A549 (cell line): ENCODE results near the gene TEAD3. TPM values are rescaled to one million over a fixed set of nuclear protein-coding genes. Genes with fewer than 3 reads are reported as not detected.

Experiments
- ATAC-seq, 2 experiments: fragments of 200-7000 bp in 1 of 2; fragments of >200 bp in 1 of 2; cut with Nextera tagmentation in 1 of 2; cut with Tn5 transposase in 1 of 2; 3 replicates each; pipeline versions ENCODE4 v1.8.0 to v1.9.1; 2018 to 2020; ENCODE audit warnings: mild to moderate bottlenecking in 1 of 2, moderate library complexity in 1 of 2
- CTCF ChIA-PET: fragments of 300-600 bp; sonication (Branson Sonifier 250); formaldehyde crosslinking; extraction: SDS; loops from one replicate; lab custom pipeline; 2021; ENCODE audit warnings: antibody characterized with exemption, inconsistent platforms; lab: Yijun Ruan, JAX
- POLR2A ChIA-PET: fragments of 350-600 bp; formaldehyde crosslinking; extraction: SDS; loops from one replicate; lab custom pipeline; 2021; ENCODE audit warnings: antibody characterized with exemption, inconsistent platforms; lab: Yijun Ruan, JAX
- DNase-seq, 2 experiments: peaks; one replicate each; pipeline versions ENCODE4 v3.0.0 to v3.0.0-alpha.2; 2011 to 2016; ENCODE audit warnings: low read depth in 1 of 2, low spot score in 1 of 2
- FAIRE-seq: peaks from 2 replicates; lab custom pipeline; 2011; peaks lifted over from hg19 to GRCh38; lab: Jason Lieb, UNC
- H3K27ac ChIP-seq, 2 experiments: fragments of >200 bp; sonication (Bioruptor Twin); formaldehyde crosslinking; 3 replicates each; pipeline ENCODE4 v1.5.1; 2016 to 2017
- H3K4me1 ChIP-seq: fragments of >200 bp; sonication (Bioruptor Twin); formaldehyde crosslinking; 3 replicates; pipeline ENCODE4 v1.6.1; 2016
- H3K4me2 ChIP-seq: fragments of >200 bp; sonication (Bioruptor Twin); formaldehyde crosslinking; 3 replicates; pipeline ENCODE4 v1.6.1; 2016
- H3K4me3 ChIP-seq: fragments of >200 bp; sonication (Bioruptor Twin); formaldehyde crosslinking; 3 replicates; pipeline ENCODE4 v1.5.1; 2016
- H3K9me3 ChIP-seq: fragments of >200 bp; sonication (Bioruptor Twin); formaldehyde crosslinking; 3 replicates; pipeline ENCODE4 v1.6.1; 2016
- CBX2 ChIP-seq: fragments of 200-600 bp; sonication (generic); IDR thresholded peaks from 2 replicates; pipeline ENCODE4 v1.6.1; 2016; ENCODE audit warnings: low read depth, mild to moderate bottlenecking, borderline replicate concordance
- CEBPB ChIP-seq, 2 experiments: fragments of >200 bp in 1 of 2; sonication (Bioruptor Twin) in 1 of 2; formaldehyde crosslinking in 1 of 2; IDR thresholded peaks; 2 replicates each; pipeline ENCODE4 v1.6.1; 2012 to 2016
- EHF ChIP-seq: fragments of 250-450 bp; sonication (Bioruptor Pico); IDR thresholded peaks from 2 replicates; pipeline ENCODE4 v1.5.0; 2020; ENCODE audit warnings: mild to moderate bottlenecking
- EHMT2 ChIP-seq: fragments of 200-600 bp; sonication (generic); IDR thresholded peaks from 2 replicates; pipeline ENCODE4 v1.6.1; 2016; ENCODE audit warnings: antibody characterized with exemption, low read depth, mild to moderate bottlenecking, moderate library complexity
- ELK1 ChIP-seq: fragments of 150-350 bp; IDR thresholded peaks from 2 replicates; pipeline ENCODE4 v1.6.1; 2014; ENCODE audit warnings: low read depth, mild to moderate bottlenecking, low read length
- EP300 ChIP-seq, 2 experiments: fragments of >200 bp; sonication (Bioruptor Twin); formaldehyde crosslinking; IDR thresholded peaks; 2 replicates in 1 of 2; 3 replicates in 1 of 2; pipeline ENCODE4 v1.6.1; 2016 to 2017
- GATA3 ChIP-seq: IDR thresholded peaks from 2 replicates; pipeline ENCODE4 v1.6.1; 2012; ENCODE audit warnings: borderline replicate concordance
- HES2 ChIP-seq: fragments of >200 bp; sonication (Bioruptor Twin); formaldehyde crosslinking; IDR thresholded peaks from 2 replicates; pipeline ENCODE4 v1.6.1; 2016
- HEYL ChIP-seq: fragments of 250-450 bp; sonication (Bioruptor Pico); IDR thresholded peaks from 2 replicates; pipeline ENCODE4 v1.8.0; 2021; ENCODE audit warnings: mild to moderate bottlenecking, moderate library complexity
- HMGXB4 ChIP-seq: fragments of 250-450 bp; sonication (Bioruptor Pico); IDR thresholded peaks from 2 replicates; pipeline ENCODE4 v1.5.0; 2021; ENCODE audit warnings: mild to moderate bottlenecking, moderate library complexity, borderline replicate concordance
- HOXA7 ChIP-seq: fragments of 250-450 bp; sonication (Bioruptor Pico); IDR thresholded peaks from 2 replicates; pipeline ENCODE4 v1.5.0; 2020; ENCODE audit warnings: mild to moderate bottlenecking, moderate library complexity
- HOXB5 ChIP-seq: fragments of 250-450 bp; sonication (Bioruptor Pico); IDR thresholded peaks from 2 replicates; pipeline ENCODE4 v1.5.0; 2020; ENCODE audit warnings: mild to moderate bottlenecking, moderate library complexity
- JUNB ChIP-seq: fragments of >200 bp; sonication (Bioruptor Twin); formaldehyde crosslinking; IDR thresholded peaks from 2 replicates; pipeline ENCODE4 v1.6.1; 2016
- KDM5A ChIP-seq: fragments of 200-600 bp; sonication (generic); IDR thresholded peaks from 2 replicates; pipeline ENCODE4 v1.6.1; 2016; ENCODE audit warnings: antibody characterized with exemption, mild to moderate bottlenecking
- MYC ChIP-seq: IDR thresholded peaks from 2 replicates; pipeline ENCODE4 v1.6.1; 2012; ENCODE audit warnings: mild to moderate bottlenecking, inconsistent platforms, low read length, improper control_type of control experiment, borderline replicate concordance
- NFE2L2 ChIP-seq: fragments of 150-350 bp; conservative IDR thresholded peaks from 2 replicates; pipeline ENCODE4 v1.6.1; 2014; ENCODE audit warnings: low read length
- NPAS2 ChIP-seq: fragments of 250-450 bp; sonication (Bioruptor Pico); IDR thresholded peaks from 2 replicates; pipeline ENCODE4 v1.8.0; 2022; ENCODE audit warnings: mild to moderate bottlenecking, moderate library complexity, borderline replicate concordance
- PBX3 ChIP-seq: IDR thresholded peaks from 2 replicates; pipeline ENCODE4 v1.6.1; 2012
- POLR2A ChIP-seq: IDR thresholded peaks from 2 replicates; pipeline ENCODE4 v1.6.1; 2012; ENCODE audit warnings: mild to moderate bottlenecking, low read length
- POLR2AphosphoS2 ChIP-seq: conservative IDR thresholded peaks from 2 replicates; pipeline ENCODE4 v1.6.1; 2012; ENCODE audit warnings: low read length, improper control_type of control experiment, inconsistent platforms
- RARB ChIP-seq: fragments of 250-450 bp; sonication (Bioruptor Pico); IDR thresholded peaks from 2 replicates; pipeline ENCODE4 v1.8.0; 2021; ENCODE audit warnings: mild to moderate bottlenecking, moderate library complexity
- RFX5 ChIP-seq: fragments of 450-650 bp; IDR thresholded peaks from 2 replicates; pipeline ENCODE4 v1.7.1; 2014; ENCODE audit warnings: antibody characterized with exemption, mild to moderate bottlenecking, moderate library complexity
- RNF2 ChIP-seq: fragments of 200-600 bp; sonication (generic); IDR thresholded peaks from 2 replicates; pipeline ENCODE4 v1.6.1; 2016; ENCODE audit warnings: low read depth, mild to moderate bottlenecking, antibody characterized with exemption, moderate library complexity, borderline replicate concordance
- SMC3 ChIP-seq: fragments of >200 bp; sonication (Bioruptor Twin); formaldehyde crosslinking; IDR thresholded peaks from 3 replicates; pipeline ENCODE4 v1.6.1; 2018; ENCODE audit warnings: inconsistent platforms
- SREBF2 ChIP-seq: fragments of 450-650 bp; IDR thresholded peaks from 2 replicates; pipeline ENCODE4 v1.6.1; 2014; ENCODE audit warnings: mild to moderate bottlenecking, moderate library complexity
- TFCP2L1 ChIP-seq: fragments of 250-450 bp; sonication (Bioruptor Pico); IDR thresholded peaks from 2 replicates; pipeline ENCODE4 v1.5.0; 2021; ENCODE audit warnings: mild to moderate bottlenecking
- USF2 ChIP-seq: fragments of 450-650 bp; IDR thresholded peaks from 2 replicates; pipeline ENCODE4 v1.6.1; 2014; ENCODE audit warnings: antibody characterized with exemption
- ZFP36 ChIP-seq: fragments of 450-650 bp; IDR thresholded peaks from 2 replicates; pipeline ENCODE4 v1.6.1; 2014; ENCODE audit warnings: borderline replicate concordance; ENCODE audit not compliant: partially characterized antibody
- WGBS: methylation state at CpG from one replicate; pipeline ENCODE4 v1.1.6; 2017; ENCODE audit errors: missing lambda C conversion rate; 5-methylcytosine and 5-hydroxymethylcytosine counted together
- polyA plus RNA-seq, 4 experiments: library from polyadenylated mRNA; depleted of rRNA in 3 of 4; stranded (reverse); fragments of >200 nt; fragmentation: RNase III in 1 of 4; extraction: RNeasy Plus Mini Kit Qiagen cat#74134 plus additional on column Dnase treatment in 1 of 4; gene quantifications; 2 replicates in 3 of 4; 3 replicates in 1 of 4; pipeline ENCODE4 v1.2.3, GENCODE V29; 2011 to 2017

Gene TEAD3
- polyA plus RNA-seq, 2 of the 4 experiments (the other 2 are of a cell fraction) = 2.1 to 4.2 TPM

GRCh38 chr6:35457907-35458306, 39.0 kb downstream of the TEAD3 start:
- CTCF ChIA-PET = interaction anchor here (1.1 to 8.0 kb wide), 3 partner anchors 9 to 116 kb away, joined by 4 to 48 read pairs (median 8); partner anchors contain the start of genes PPARD and RPL10A
- FAIRE-seq (no peak), DNase-seq (no peak), ATAC-seq (no peak)
- no peak overlapping the region for H3K4me2 ChIP-seq
- no peak overlapping the region for H3K4me3 ChIP-seq
- POLR2A ChIA-PET = no interaction called here
- WGBS = 85% methylated on average over 2 of the region's 4 CpGs
- TF ChIP-seq HEYL (CRISPR knock-in tag) (no peak), RFX5 (no peak), NPAS2 (CRISPR knock-in tag) (no peak), HMGXB4 (CRISPR knock-in tag) (no peak), SREBF2 (no peak), HES2 (no peak), KDM5A (no peak), CEBPB (IDR thresholded peaks at IDR 0.05) (no peak), USF2 (no peak), EHMT2 (no peak), ELK1 (no peak), TFCP2L1 (no peak), POLR2A (no peak)
- TF ChIP-seq, all 56 proteins: peak for 0
- Histone ChIP-seq H3K4me1 (no peaks in the 10 kb centered on the region), H3K9me3 (no peaks in the 10 kb centered on the region), H3K27ac (no peak overlapping the region)

GRCh38 chr6:35454391-35455110, 42.3 kb downstream of the TEAD3 start:
- CTCF ChIA-PET = interaction anchor here (1.0 to 8.0 kb wide), 5 partner anchors 13 to 308 kb away, joined by 3 to 48 read pairs (median 3); partner anchors contain the start of genes PPARD and RPL10A
- ATAC-seq = no peak
- 94% methylated on average over 9 of the region's 9 CpGs for WGBS

More at GRCh38 chr6:35454391-35455110, 42.3 kb downstream of the TEAD3 start:
- POLR2A ChIA-PET = no interaction called here
- no peak overlapping the region for H3K27ac ChIP-seq
- no peak for FAIRE-seq
- H3K9me3 ChIP-seq = no peaks in the 10 kb centered on the region
- peaks cover 5% of the 10 kb centered on the region; the same call in 2 of the 3 replicates for H3K4me1 ChIP-seq
- TF ChIP-seq USF2 = no peak
- no peak for TF ChIP-seq MYC
- no peak for TF ChIP-seq TFCP2L1
- TF ChIP-seq PBX3 = no peak
- TF ChIP-seq HOXA7 (CRISPR knock-in tag) = no peak
- TF ChIP-seq POLR2AphosphoS2 = no peak
- TF ChIP-seq RNF2 = no peak
- TF ChIP-seq CBX2 = no peak
- no peak for TF ChIP-seq GATA3
- no peak for TF ChIP-seq HEYL (CRISPR knock-in tag)
- TF ChIP-seq EP300 (IDR thresholded peaks at IDR 0.05) = no peak
- TF ChIP-seq ZFP36 = no peak
- no peak for TF ChIP-seq RARB (CRISPR knock-in tag)
- no peak for TF ChIP-seq HES2
- no peak for TF ChIP-seq HOXB5 (CRISPR knock-in tag)
- no peak for TF ChIP-seq NFE2L2
- no peak for TF ChIP-seq HMGXB4 (CRISPR knock-in tag)
- TF ChIP-seq JUNB = no peak
- TF ChIP-seq SMC3 = no peak
- TF ChIP-seq EHF (CRISPR knock-in tag) = no peak
- TF ChIP-seq, all 56 proteins: peak for 0
- DNase-seq = no peak
- Histone ChIP-seq H3K4me2 (no peak overlapping the region), H3K4me3 (no peak overlapping the region)
